ENCODE results near the gene SUCO. TPM values are rescaled to one million over a fixed set of nuclear protein-coding genes. Genes with fewer than 3 reads are reported as not detected.
A peak's percentile ranks its signal among the peaks of the same experiment; 100 is the strongest.

The SUCO gene
- total RNA-seq, 3 donors from 2014 or later (not counting 1 experiment from before 2014, with no cell fraction given), result 86.0 to 97.5 (median 96.0) TPM

GRCh38 chr1:172585348-172585747 is 52.4 kb downstream of the SUCO start:
- H3K27me3 Mint-ChIP-seq (ENCODE audit: low read depth in 2 of 2), result no peaks in the 10 kb centered on the region
- DNase-seq (no peak), ATAC-seq (no peak)
- no peak overlapping the region for H3K4me3 Mint-ChIP-seq
- H3K27ac Mint-ChIP-seq, result no peak overlapping the region
- peaks cover 45% of the 10 kb centered on the region for H3K36me3 ChIP-seq (ENCODE audit: control insufficient read depth, insufficient read depth, low read length)
- H3K36me3 Mint-ChIP-seq, result peaks cover 10% of the 10 kb centered on the region
- no peak overlapping the region for H3K27ac ChIP-seq (ENCODE audit: low read length)
- H3K4me1 Mint-ChIP-seq, result peaks cover 0 to 13% of the 10 kb centered on the region in 2 donors
- H3K4me3 ChIP-seq (ENCODE audit: low read length), result no peak overlapping the region
- no CpG with 5 or more reads among the region's 3 CpGs for whole genome bisulfite sequencing (ENCODE audit: insufficient coverage)
- H3K9me3 ChIP-seq (ENCODE audit: control insufficient read depth, insufficient read depth, low read length), result no peaks in the 10 kb centered on the region
- no peak for TF ChIP-seq CTCF (IDR thresholded peaks at IDR 0.05)
- H3K27me3 ChIP-seq (ENCODE audit: control insufficient read depth, insufficient read depth, low read length), result no peaks in the 10 kb centered on the region
- no peaks in the 10 kb centered on the region for H3K9me3 Mint-ChIP-seq
- intact Hi-C loops (cut with micrococcal nuclease), result no loop called here
- H3K4me1 ChIP-seq (ENCODE audit: control insufficient read depth, insufficient read depth, low read length), result no peaks in the 10 kb centered on the region

- no peak for DNase-seq
- H3K36me3 Mint-ChIP-seq, result peaks cover 14% of the 10 kb centered on the region
- Histone ChIP-seq H3K4me3 (ENCODE audit: low read length) (no peak overlapping the region), H3K36me3 (ENCODE audit: control insufficient read depth, insufficient read depth, low read length) (peaks cover 47% of the 10 kb centered on the region), H3K27me3 (ENCODE audit: control insufficient read depth, insufficient read depth, low read length) (no peaks in the 10 kb centered on the region), H3K4me1 (ENCODE audit: control insufficient read depth, insufficient read depth, low read length) (no peaks in the 10 kb centered on the region), H3K9me3 (ENCODE audit: control insufficient read depth, insufficient read depth, low read length) (no peaks in the 10 kb centered on the region), H3K27ac (ENCODE audit: low read length) (no peak overlapping the region)
- no peak for ATAC-seq
- intact Hi-C loops (cut with micrococcal nuclease), result no loop called here
- TF ChIP-seq CTCF (IDR thresholded peaks at IDR 0.05), result no peak
- H3K27me3 Mint-ChIP-seq (ENCODE audit: low read depth in 2 of 2), result no peaks in the 10 kb centered on the region
- H3K9me3 Mint-ChIP-seq, result no peaks in the 10 kb centered on the region
- peaks cover 0 to 13% of the 10 kb centered on the region in 2 donors for H3K4me1 Mint-ChIP-seq
- H3K4me3 Mint-ChIP-seq, result no peak overlapping the region
- H3K27ac Mint-ChIP-seq, result no peak overlapping the region
These were observed 52.9 kb downstream of the SUCO start for GRCh38 chr1:172585861-172586260.

- ATAC-seq, result peak in 1 of 3 donors; percentile 34
- H3K36me3 ChIP-seq (ENCODE audit: control insufficient read depth, insufficient read depth, low read length), result peaks cover 39% of the 10 kb centered on the region
- H3K27ac Mint-ChIP-seq, result no peak overlapping the region
- H3K4me1 Mint-ChIP-seq, result peaks cover 6 to 18% of the 10 kb centered on the region in 2 donors
- H3K9me3 ChIP-seq (ENCODE audit: control insufficient read depth, insufficient read depth, low read length), result no peaks in the 10 kb centered on the region
- H3K27me3 ChIP-seq (ENCODE audit: control insufficient read depth, insufficient read depth, low read length), result no peaks in the 10 kb centered on the region
- no peak overlapping the region for H3K27ac ChIP-seq (ENCODE audit: low read length)
- H3K36me3 Mint-ChIP-seq, result peaks cover 32% of the 10 kb centered on the region
- no peaks in the 10 kb centered on the region for H3K9me3 Mint-ChIP-seq
- no peak for TF ChIP-seq CTCF (IDR thresholded peaks at IDR 0.05)
- no peak overlapping the region for H3K4me3 ChIP-seq (ENCODE audit: low read length)
- intact Hi-C loops (cut with micrococcal nuclease), result no loop called here
- no peak overlapping the region for H3K4me3 Mint-ChIP-seq
- H3K27me3 Mint-ChIP-seq (ENCODE audit: low read depth in 2 of 2), result no peaks in the 10 kb centered on the region
- no peaks in the 10 kb centered on the region for H3K4me1 ChIP-seq (ENCODE audit: control insufficient read depth, insufficient read depth, low read length)
- DNase-seq, result no peak
- 61% methylated on average over 3 of the region's 7 CpGs for WGBS (ENCODE audit: insufficient coverage)
These were observed 55.6 kb downstream of the SUCO start for GRCh38 chr1:172588296-172589291.

Data from natural killer cell (primary cell).